Urothelium cell line (cell line): Measurements from ENCODE around the gene BOD1L1.
"Not testable (repeated sequence)": the region's sequence is repeated elsewhere in the genome, so short reads cannot be mapped to it uniquely, and the experiment has no call there.

Source experiments
- DNase-seq: peaks from one replicate; pipeline ENCODE4 v3.0.0; 2011; ENCODE audit warnings: low spot score, mixed read lengths
- FAIRE-seq: peaks from 2 replicates; lab custom pipeline; 2011; peaks lifted over from hg19 to GRCh38; lab: Jason Lieb, UNC

The BOD1L1 gene

DNA sequence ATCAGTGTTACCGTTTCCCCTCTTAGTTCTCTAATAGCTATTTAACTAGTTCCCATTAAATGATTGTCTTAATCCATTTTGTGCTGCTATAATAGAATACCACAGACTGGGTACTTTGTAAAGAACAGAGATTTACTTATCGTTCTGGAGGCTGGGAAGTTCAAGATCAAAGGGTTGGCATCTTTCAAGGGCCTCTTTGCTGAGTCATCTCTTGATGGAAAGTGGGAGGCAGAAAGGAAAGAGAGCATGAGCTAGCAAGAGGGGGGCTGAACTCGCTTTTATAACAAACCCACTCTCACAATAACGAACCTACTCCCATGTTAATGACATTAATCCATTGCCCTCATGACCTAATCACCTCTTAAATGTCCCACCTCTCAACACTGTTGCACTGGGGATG is 65.9 kb downstream of the BOD1L1 start:
- DNase-seq = no peak
- no peak for FAIRE-seq

DNA sequence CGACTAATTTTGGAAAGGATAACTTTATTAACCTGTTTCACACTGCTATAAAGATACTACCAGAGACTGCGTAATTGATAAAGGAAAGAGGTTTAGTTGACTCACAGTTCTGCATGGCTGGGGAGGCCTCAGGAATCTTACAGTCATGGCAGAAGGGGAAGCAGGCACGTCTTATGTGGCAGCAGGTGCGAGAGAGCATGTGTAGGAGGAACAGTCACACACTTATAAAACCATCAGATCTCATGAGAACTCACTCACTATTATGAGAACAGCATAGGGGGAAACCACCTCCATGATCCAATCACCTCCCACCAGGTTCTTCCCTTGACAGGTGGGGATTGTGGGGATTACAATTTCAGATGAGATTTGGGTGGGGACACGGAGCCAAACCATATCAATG is 67.4 kb downstream of the BOD1L1 start:
- not testable (repeated sequence) for DNase-seq, FAIRE-seq

DNA sequence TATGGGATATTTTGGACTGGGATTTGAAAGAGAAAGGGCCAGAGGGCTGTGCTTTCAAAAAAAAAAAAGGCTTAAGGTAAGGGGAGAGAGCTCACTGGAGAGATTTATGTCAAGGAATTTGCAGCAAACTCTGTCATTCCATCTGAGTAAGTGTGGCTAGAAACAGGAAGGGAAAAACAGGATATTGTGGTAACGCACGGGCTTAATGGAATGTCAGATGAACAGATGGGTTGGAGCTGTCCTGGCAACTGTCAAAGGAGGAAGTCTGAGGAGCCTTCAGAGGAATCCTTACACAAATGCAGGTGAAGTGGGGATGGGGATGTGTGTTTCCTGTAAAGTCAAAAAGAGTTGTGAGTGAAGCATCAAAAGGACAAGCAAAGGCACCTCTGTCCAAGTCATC is 68.1 kb downstream of the BOD1L1 start:
- DNase-seq (peak; percentile 62), FAIRE-seq (no peak)

DNA sequence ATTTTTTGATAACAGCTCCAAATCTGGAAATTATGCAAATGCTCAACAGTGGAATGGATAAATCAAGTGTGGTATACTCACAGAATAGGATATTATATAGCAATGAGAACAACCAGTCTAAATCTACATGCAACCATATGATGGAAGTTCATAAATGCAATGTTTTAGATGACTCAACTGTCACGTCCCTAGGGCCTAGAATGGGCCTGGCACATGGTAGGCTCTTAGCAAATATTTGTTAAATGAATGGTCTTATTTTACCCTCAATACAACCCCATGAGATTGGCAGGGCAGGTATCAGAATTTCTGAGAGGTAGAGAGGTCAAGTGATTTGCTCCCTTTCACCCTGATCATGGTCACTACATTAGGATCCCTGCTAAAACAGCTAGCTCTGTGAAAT is 68.6 kb downstream of the BOD1L1 start:
- no peak for FAIRE-seq
- DNase-seq = no peak

DNA sequence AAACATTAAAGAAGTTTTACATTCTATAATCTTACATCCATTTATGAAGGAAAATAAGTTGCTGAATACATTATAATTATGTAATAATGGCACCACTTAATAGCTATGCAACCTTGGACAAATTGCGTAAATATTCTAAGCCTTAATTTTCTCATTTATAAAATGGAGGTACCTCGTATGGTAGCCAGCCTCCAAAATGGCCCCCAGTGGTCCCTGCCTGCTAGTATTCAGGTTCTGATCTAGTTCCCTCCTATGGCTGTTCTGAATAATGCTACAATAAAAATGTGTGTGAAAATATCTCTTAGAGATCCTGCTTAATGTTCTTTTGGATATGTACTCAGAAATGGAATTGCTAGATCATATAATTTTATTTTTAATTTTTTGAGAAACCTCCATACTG is 72.2 kb downstream of the BOD1L1 start:
- DNase-seq (no peak), FAIRE-seq (no peak)

DNA sequence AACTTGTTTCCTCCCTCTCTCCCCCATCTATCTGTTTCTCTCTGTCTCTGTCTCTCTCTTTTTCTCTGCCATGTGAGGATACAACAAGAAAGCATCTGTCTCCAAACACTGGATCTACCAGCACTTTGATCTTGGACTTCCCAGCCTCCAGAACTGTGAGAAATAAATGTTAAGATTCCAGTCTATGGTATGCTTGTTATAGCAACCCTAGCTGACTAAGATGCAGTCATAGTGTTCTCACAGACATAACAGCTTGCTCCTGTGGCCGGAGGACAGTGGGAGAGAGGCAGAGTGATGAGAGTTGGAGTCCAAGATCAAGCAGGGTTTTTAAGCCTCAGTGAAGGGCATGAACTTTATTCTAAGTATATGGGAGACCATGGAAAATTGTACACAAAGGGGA is 74.4 kb downstream of the BOD1L1 start:
- FAIRE-seq (no peak), DNase-seq (no peak)

DNA sequence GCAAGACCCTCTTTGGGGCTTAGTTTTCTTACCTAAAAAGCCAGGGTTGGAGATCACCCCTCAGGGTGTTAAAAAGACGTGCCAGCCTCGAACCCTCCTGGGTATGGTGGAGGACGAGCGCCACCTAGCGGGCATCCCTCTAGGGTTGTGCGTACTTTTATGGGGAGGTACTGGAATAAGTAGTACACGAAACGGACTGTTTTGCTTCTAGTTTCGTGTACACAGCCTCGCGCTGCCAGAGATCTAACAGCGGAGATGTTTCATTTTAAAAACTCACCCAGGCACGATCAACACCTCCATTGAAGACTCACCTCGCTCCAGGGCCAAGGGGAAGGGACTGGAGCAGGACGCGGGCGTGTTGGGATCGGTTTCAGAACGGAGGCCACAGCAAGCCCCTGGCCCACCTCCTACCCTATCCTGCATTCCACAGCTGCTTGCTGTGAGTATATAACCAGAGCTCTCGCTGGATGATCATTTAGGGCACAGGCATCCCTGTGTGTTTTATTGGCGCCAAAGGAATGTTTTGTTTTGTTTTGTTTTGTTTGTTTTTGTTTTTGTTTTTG is 78.5 kb downstream of the BOD1L1 start:
- DNase-seq (peak; percentile 67), FAIRE-seq (no peak)

DNA sequence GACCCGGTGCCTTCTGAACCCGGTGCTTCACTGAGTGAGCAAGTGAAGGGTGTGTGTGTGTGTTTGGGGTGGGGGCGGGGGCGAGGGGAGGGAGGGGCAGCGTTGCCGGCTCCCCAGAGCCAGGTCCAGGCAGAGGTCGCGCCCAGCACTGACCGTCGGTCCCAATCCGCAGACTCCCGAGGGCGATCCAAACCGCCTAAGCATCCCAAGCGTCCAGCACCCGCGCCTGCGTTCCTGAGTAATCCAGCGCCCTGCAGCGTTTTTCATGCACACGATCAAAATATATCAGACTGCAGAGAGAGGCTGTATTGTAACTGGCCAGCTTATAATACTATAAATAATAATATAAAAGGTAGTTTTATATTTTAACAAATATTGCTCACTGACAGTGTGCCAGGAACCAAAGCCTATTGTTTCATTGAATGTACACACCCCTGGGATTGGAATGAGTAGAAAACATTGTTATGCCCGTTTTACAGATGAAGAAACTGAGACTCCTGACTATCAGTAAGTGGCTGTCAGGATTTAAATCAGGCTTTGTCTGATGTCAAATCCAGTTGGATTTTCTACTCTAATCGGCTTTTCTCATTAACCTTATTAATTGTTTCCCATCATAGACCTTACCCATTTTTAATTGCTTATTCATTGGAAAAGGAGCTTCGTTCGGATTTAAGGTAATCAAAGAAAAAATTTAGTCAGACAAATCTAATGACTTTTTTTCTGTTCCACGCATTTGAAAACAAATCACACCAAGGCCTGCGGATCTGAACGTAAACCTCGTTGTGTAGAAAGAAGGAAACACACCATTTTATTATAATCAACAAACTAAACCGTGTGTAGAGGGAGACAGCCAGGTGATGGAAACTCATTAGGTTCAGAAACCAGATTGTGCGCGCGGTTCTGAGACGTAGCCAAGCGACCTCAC is 79.2 kb downstream of the BOD1L1 start:
- FAIRE-seq (no peak), DNase-seq (no peak)

DNA sequence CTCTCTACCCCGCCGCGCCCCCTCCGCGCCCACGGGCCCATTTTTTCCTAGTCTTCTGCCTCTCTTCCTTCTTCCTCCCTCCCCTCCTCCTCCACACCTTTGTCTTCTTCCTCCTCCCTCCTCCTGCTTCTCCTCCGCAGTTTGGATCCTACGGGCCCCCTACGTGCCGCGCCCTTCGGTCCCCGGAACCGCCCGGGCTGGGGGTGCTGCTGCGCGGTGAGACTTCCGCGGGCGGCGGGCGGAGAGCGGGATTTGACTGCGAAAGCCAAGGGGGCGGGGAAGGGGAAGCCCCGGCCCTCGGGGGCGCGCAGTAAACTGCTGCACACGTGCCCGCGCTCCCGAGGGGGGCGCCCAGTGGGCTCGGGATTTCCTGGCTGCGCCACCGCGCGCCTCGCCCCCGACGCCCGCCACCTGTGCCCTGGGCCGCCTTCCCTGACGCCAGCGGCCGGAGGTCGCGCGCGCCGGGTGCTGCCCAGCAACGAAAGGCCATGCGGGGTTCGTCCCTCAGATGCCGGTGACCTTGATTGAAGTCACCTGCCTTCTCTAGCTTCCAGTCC is 80.0 kb downstream of the BOD1L1 start:
- FAIRE-seq (no peak), DNase-seq (peak; percentile 70)

DNA sequence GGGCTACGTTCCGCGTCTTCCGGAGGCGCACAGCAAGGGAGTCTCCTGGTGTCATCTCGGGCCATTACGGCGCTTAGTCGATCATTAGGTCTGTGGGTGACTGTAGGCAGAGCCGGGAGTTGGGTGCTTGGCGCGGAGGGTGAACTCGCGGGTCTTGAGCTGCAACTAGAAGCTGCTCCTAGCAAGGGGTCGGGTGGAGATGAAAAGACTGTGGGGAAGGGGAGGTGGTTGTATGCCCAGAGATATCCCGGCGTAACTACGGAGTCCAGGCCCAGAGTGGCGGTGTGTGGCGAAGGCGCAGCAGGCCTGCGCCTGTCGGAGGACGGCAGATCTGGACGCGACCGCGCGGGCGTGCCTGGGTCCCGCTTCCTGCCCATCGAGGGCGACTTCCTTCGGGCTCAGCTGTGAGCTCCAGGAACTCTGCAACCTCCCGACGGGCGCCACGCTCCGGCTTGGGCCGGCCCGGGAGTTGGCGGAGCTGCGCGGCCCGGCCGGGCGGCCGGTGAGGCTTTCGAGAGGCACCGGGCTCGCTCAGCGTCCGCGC is 80.5 kb downstream of the BOD1L1 start:
- DNase-seq = no peak

DNA sequence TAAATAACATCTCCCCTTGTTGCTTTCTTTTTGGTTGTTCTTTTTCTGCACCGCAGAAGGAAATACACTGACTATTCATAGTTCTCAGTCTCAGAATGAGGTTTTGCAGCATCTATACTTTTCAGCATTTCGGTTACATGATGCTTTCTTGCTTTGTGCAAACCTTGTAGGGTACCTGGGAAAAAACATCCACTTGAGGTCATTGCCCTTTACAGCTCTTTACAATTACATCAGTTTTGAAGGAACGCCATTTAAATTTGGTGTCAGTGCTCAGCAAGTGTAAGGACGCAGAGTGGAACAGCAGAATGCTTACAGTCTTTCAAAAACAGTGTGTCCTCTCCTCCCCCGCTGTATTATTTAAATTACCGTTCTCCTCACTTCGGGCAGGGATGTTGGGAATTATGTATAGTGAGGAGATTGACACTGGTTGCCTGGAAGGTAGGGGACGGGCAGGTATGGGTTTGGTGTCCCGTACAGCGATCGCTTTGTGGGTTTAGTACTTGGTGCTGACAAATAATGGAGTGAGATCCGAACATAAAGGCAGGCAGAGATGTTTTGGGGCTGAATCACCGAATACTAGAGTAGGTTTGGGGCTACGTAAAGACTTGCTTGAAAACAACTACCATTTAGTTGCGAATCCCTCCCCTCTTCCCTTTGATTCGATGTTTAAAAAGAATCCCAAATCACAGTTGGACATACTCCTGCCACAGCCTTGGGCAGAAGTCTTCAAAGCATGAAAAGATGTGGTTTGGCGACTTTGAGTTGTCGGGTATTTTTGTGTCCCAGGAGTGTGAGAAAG is 81.2 kb downstream of the BOD1L1 start:
- FAIRE-seq (no peak), DNase-seq (no peak)

More for the DNA sequence above, 80.5 kb downstream of the BOD1L1 start:
- no peak for FAIRE-seq

DNA sequence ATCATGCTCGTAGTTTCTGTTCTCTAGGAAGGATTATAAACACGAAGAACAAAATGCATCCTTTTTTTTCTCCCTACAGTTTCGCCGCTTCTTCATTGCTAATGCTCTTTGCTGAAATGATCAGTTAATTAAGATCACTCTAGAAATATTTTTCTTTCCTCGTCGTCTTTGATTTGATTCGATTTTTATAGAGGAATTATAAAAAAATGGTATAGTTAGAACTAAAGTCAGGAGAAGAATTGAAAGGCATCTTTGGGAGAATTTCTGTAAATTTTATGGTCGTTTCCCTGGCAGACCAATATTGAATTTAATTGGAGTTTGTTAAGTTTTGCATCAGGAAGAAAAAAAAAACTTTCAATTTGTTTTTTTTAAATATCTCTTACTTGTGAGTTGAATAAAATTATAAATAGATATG is 82.1 kb downstream of the BOD1L1 start:
- FAIRE-seq (no peak), DNase-seq (no peak)

DNA sequence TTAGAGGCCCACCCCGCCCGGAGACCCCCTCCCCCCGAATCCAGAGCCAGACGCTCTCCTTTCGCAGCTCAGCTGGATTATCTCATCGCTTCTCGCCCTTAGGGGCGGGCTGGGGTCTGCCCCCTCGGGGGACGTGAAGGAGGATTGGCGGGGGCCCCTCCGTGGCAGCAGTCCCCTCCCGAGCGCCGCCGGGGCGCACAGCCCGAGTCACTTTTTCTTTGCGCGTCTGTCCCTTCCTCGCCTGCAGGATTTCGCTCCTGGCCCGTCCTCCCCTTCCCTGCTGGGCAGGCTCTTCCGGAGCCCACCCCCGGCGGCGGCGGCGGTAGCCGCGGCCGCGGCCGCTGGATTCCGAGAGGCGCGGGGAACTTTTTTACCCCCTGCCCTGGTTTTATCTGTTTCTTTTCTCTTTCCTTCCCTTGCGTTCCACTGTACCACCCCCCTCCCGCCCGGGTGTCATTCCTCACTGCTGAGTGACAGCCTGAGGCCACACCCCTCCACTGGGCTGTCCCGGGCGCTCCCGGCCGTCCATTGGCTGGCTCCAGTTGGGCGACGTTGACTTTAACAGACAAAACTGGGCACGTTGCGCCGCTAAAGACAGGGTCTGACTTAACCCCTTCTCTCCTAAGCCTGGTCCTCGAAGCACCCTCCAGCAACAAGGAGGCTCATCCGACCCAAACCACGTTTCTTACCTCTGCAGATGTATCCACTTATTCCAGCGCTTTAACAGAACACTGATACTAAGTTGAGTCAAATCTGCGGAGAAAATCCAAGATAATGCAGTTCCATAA is 82.7 kb downstream of the BOD1L1 start:
- DNase-seq (peak; percentile 85), FAIRE-seq (no peak)

DNA sequence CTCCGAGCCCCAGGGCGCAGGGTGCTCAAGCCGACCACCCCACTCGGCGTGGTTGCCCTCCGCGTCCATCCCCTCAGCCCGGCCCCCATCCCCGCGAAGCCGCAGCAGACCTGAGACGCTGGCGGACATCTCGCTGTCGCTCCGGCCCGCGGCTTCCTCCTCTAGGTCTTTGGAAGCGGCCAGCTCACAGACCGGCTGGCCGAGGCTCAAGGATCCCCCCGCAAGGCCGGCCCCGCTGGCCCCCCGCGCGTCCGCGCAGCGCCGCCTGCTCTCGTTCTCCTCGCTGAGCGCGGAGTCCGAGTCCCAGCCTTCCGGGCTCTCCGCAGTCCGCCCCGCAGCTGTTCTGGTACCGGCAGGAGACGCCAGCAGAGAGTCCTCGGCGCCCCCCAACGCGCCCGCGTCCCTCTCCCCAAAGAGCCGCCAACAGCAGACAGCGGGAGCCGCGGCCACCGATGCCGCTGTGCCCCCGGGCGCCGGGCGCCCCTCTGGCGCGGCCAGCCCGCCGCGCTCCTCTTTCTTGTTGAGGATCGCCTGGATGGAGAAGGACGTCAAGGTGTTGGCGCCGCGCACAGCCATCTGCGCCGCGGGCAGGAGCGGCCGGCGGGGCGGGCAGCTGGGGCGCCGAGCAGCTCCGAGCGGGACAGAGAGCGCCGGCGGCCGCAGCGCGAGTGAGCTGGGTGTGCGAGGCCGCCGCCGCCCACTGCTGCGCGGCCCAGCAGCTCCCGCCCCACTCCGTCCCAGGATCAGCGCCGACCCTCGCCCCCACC is 83.5 kb downstream of the BOD1L1 start, which contains the start of gene NKX3-2:
TSS of gene NKX3-2 (minus strand) at position 670 of the 767 bp plus-strand sequence. CDS start at position 576, 94 bp downstream.
- no peak for DNase-seq
- FAIRE-seq = no peak

DNA sequence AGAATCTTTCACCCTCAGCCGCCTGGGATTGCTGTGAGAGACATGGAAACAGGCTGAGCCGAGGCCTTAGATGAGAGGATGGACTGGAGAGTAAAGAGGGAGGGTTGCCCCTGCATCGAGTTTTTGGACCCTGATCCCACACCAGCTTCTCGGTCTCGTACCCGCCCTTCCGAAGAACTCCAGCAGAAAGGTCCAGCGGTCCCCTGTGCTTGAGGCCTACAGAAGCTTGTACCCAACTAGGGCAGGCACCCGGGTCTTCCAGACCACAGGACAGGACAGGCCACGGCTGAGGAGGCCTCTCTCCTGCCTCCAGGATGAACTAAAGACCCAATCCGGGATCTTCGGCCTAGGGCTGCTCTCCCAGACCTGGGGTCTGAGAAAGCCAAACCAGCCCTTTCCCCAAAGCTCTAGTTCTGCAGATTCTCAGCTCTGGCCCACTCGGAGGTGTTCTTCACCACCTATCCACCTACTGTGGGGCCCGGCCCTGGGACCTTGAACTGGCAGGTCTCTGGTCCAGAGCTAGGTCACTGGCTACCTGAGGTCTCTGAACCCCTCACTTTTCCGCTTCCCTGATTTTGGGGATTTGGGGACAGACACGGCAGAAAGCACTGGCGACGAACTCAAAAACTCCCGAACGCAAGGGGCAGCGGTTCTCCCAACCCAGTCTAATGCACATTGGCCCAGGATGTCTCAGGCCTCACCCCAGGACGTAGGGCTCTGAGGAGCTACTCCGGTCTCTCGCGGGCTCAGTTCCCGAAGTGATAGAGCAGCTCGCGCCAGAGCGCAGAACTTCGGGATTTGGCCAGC is 84.3 kb downstream of the BOD1L1 start:
- FAIRE-seq = no peak
- no peak for DNase-seq

DNA sequence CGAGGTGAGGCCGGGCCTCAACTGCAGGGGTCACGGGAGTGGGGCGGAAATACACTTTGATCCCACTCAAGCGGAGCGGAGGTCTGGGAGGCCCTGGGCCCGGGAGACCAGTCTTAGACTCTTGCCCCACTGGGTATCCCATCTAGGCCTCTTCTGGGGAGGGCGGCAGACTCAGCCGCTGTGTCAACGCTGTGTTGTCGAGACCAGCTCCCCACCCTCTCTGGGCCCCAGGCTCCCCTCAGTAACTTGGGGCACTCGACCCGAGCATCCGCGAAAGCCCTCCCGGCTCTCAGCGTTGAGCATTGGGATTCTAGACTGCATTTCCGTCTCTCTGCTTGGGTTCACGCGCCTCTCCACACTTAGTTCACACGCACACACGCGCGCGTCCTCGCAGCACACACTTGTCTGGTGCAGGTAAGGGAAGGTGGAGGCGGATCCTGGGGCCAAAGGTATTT is 84.9 kb downstream of the BOD1L1 start:
- FAIRE-seq (no peak), DNase-seq (no peak)

DNA sequence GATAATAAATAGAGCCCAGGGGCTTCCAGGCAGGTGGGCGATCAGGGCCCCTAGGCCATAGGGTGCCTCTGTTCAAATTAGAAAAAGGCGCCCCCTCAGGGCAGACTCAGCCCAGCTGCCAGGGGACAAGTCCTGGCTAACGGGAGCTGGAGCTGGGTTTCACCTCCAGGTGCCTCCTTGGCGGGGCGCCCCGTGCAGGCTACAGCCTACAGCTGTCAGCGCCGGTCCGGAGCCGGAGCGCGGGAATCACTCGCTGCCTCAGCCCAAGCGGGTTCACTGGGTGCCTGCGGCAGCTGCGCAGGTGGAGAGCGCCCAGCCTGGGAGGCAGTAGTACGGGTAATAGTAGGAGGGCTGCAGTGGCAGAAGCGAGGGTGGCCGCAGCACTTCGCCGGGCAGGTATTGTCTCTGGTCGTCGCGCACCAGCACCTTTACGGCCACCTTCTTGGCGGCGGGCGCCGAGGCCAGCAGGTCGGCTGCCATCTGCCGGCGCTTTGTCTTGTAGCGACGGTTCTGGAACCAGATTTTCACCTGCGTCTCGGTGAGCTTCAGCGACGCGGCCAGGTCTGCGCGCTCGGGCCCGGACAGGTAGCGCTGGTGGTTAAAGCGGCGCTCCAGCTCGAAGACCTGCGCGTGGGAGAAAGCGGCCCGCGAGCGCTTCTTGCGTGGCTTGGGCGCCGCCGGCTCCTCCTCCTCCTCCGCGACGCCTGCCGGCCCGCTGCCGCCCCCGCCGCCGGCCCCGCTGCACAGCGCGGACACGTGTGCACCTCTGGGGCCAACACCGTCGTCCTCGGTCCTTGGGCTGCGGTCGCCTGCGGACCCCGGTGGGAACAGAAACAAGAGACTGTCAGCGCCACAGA is 85.6 kb downstream of the BOD1L1 start:
- no peak for FAIRE-seq
- no peak for DNase-seq
